ENCODE data around the gene PDZD2.

GRCh38 chr5:31898036-31898632, 259.2 kb downstream of the PDZD2 start:
- TF ChIP-seq EZH2 (IDR thresholded peaks at IDR 0.05) = no peak
- TF ChIP-seq, protein P1, sequence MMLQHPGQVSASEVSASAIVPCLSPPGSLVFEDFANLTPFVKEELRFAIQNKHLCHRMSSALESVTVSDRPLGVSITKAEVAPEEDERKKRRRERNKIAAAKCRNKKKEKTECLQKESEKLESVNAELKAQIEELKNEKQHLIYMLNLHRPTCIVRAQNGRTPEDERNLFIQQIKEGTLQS (IDR thresholded peaks at IDR 0.05) = no peak
- no peak for TF ChIP-seq ZBTB33 (IDR thresholded peaks at IDR 0.05; ENCODE audit: extremely low read depth, insufficient replicate concordance, low read length)
- TF ChIP-seq, protein P2, sequence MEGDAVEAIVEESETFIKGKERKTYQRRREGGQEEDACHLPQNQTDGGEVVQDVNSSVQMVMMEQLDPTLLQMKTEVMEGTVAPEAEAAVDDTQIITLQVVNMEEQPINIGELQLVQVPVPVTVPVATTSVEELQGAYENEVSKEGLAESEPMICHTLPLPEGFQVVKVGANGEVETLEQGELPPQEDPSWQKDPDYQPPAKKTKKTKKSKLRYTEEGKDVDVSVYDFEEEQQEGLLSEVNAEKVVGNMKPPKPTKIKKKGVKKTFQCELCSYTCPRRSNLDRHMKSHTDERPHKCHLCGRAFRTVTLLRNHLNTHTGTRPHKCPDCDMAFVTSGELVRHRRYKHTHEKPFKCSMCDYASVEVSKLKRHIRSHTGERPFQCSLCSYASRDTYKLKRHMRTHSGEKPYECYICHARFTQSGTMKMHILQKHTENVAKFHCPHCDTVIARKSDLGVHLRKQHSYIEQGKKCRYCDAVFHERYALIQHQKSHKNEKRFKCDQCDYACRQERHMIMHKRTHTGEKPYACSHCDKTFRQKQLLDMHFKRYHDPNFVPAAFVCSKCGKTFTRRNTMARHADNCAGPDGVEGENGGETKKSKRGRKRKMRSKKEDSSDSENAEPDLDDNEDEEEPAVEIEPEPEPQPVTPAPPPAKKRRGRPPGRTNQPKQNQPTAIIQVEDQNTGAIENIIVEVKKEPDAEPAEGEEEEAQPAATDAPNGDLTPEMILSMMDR (IDR thresholded peaks at IDR 0.05 in 2 of 3, conservative IDR thresholded peaks at IDR 0.05 in 1 of 3; ENCODE audit: borderline replicate concordance in 1 of 3, insufficient read depth in 1 of 3, low read depth in 2 of 3, low read length in 2 of 3) = no peak
- TF ChIP-seq REST (IDR thresholded peaks at IDR 0.05; ENCODE audit: low read depth) = no peak
- no peak for TF ChIP-seq POLR2AphosphoS5 (IDR thresholded peaks at IDR 0.05; ENCODE audit: low read depth, low read length)
- no peak for TF ChIP-seq POLR2A (IDR thresholded peaks at IDR 0.05; ENCODE audit: borderline replicate concordance, extremely low read depth, insufficient read depth, insufficient read length)
- TF ChIP-seq YY1 (IDR thresholded peaks at IDR 0.05; ENCODE audit: extremely low read depth, insufficient replicate concordance, low read depth, low read length) = no peak
- no peak for TF ChIP-seq CBX3 (IDR thresholded peaks at IDR 0.05; ENCODE audit: low read depth)
- no peak for TF ChIP-seq RAD21 (IDR thresholded peaks at IDR 0.05; ENCODE audit: low read depth)
- no peak for TF ChIP-seq ZNF274 (IDR thresholded peaks at IDR 0.05; ENCODE audit: low read depth, low read length)
- TF ChIP-seq ELF1 (IDR thresholded peaks at IDR 0.05; ENCODE audit: borderline replicate concordance, low read depth) = no peak
- TF ChIP-seq JUND (IDR thresholded peaks at IDR 0.05) = no peak
- TF ChIP-seq TCF7L2 (IDR thresholded peaks at IDR 0.05; ENCODE audit: borderline replicate concordance, extremely low read depth, insufficient read depth, insufficient read length) = no peak
